HCT116 (cell line): ENCODE results near the gene TMEM61. TPM values are rescaled to one million over a fixed set of nuclear protein-coding genes. Genes with fewer than 3 reads are reported as not detected.

Source experiments
- ATAC-seq: fragments of 200-7000 bp; cut with Tn5 transposase; 2 replicates; pipeline ENCODE4 v1.9.1; 2020; ENCODE audit warnings: mild to moderate bottlenecking, moderate library complexity
- BruUV-seq: library from RNA; stranded (reverse); fragments of 400-500 nt; replicated peaks from 2 replicates; lab custom pipeline; 2021; lab: Mats Ljungman, UMichigan
- CTCF ChIA-PET: fragments of 300-600 bp; sonication (Branson Sonifier 250); formaldehyde crosslinking; loops from one replicate; lab custom pipeline; 2021; ENCODE audit warnings: antibody characterized with exemption; lab: Charles Lee
- POLR2A ChIA-PET: fragments of 300-600, 350-600 bp; sonication (Branson Sonifier 250); formaldehyde crosslinking; loops from one replicate; lab custom pipeline; 2021; ENCODE audit warnings: antibody characterized with exemption; lab: Charles Lee
- RAD21 ChIA-PET, 2 experiments: fragments of 300-600 bp; sonication (Branson Sonifier 250); formaldehyde crosslinking; loops; one replicate each; lab custom pipeline; 2023; ENCODE audit warnings: low total read pairs in 2 of 2; ENCODE audit not compliant: uncharacterized antibody in 2 of 2, unreplicated experiment in 2 of 2, low non-redundant PET in 1 of 2; lab: Charles Lee
- DNase-seq: peaks from one replicate; pipeline ENCODE4 v3.0.0-alpha.2; 2010; ENCODE audit warnings: low read depth, low spot score
- H2AFZ ChIP-seq: fragments of 200-600 bp; shearing (Covaris generic), sonication (generic); 2 replicates; pipeline ENCODE4 v1.6.1; 2017; ENCODE audit warnings: low read depth, mixed run types, mixed read lengths, antibody characterized with exemption, low read length; ENCODE audit not compliant: poor library complexity, severe bottlenecking
- H3K27ac ChIP-seq: 2 replicates; pipeline ENCODE4 v1.5.1; 2012; ENCODE audit warnings: low read depth, low read length
- H3K27me3 ChIP-seq: fragments of 200-600 bp; sonication (generic); 2 replicates; pipeline ENCODE4 v1.6.1; 2016; ENCODE audit warnings: mixed run types, low read length, mixed read lengths; ENCODE audit not compliant: insufficient read depth
- H3K36me3 ChIP-seq, 2 experiments: fragments of 200-500 bp in 1 of 2; fragments of 200-600 bp in 1 of 2; sonication (Bioruptor generic) in 1 of 2; sonication (generic) in 1 of 2; 2 replicates each; pipeline versions ENCODE4 v1.5.1 to v1.6.1; 2014 to 2016; ENCODE audit warnings: low read length in 2 of 2, inconsistent platforms in 1 of 2, mixed read lengths in 1 of 2, mixed run types in 1 of 2; ENCODE audit not compliant: insufficient read depth in 2 of 2, control insufficient read depth in 1 of 2
- H3K4me1 ChIP-seq, 2 experiments: fragments of 200-600 bp in 1 of 2; sonication (generic) in 1 of 2; 2 replicates each; pipeline versions ENCODE4 v1.5.1 to v1.6.1; 2012 to 2017; ENCODE audit warnings: low read length in 2 of 2, inconsistent platforms in 1 of 2, mild to moderate bottlenecking in 1 of 2, mixed read lengths in 1 of 2, mixed run types in 1 of 2, moderate library complexity in 1 of 2; ENCODE audit not compliant: insufficient read depth in 2 of 2, control insufficient read depth in 1 of 2
- H3K4me2 ChIP-seq: fragments of 200-600 bp; sonication (generic); 2 replicates; pipeline ENCODE4 v1.6.1; 2017; ENCODE audit warnings: mixed run types, low read length, mixed read lengths
- H3K4me3 ChIP-seq, 2 experiments: fragments of 200-600 bp in 1 of 2; sonication (generic) in 1 of 2; replicated peaks in 1 of 2; 2 replicates each; pipeline ENCODE4 v1.5.1; 2011 to 2016; ENCODE audit warnings: low read length in 2 of 2, control low read depth in 1 of 2, low read depth in 1 of 2, mild to moderate bottlenecking in 1 of 2, mixed read lengths in 1 of 2, mixed run types in 1 of 2
- H3K79me2 ChIP-seq: fragments of 200-600 bp; sonication (generic); 2 replicates; pipeline ENCODE4 v1.6.1; 2017; ENCODE audit warnings: mild to moderate bottlenecking, mixed run types, low read length, moderate library complexity, mixed read lengths; ENCODE audit not compliant: insufficient read depth
- H3K9ac ChIP-seq: fragments of 200-600 bp; sonication (generic); 2 replicates; pipeline ENCODE4 v1.6.1; 2016; ENCODE audit warnings: low read length, mixed read lengths
- H3K9me2 ChIP-seq: fragments of 200-600 bp; sonication (generic), shearing (Covaris generic); 2 replicates; pipeline ENCODE4 v1.6.1; 2017; ENCODE audit warnings: mixed run types, mild to moderate bottlenecking, moderate library complexity; ENCODE audit not compliant: insufficient read depth
- H3K9me3 ChIP-seq, 2 experiments: fragments of 200-500 bp in 1 of 2; fragments of 200-600 bp in 1 of 2; sonication (Bioruptor generic) in 1 of 2; sonication (generic) in 1 of 2; 2 replicates each; pipeline ENCODE4 v1.6.1; 2014 to 2017; ENCODE audit warnings: low read length in 2 of 2, mixed read lengths in 2 of 2, inconsistent platforms in 1 of 2, low read depth in 1 of 2, mild to moderate bottlenecking in 1 of 2, mixed run types in 1 of 2, moderate library complexity in 1 of 2; ENCODE audit not compliant: control insufficient read depth in 1 of 2, insufficient read depth in 1 of 2
- H4K20me1 ChIP-seq: fragments of 200-600 bp; sonication (generic), shearing (Covaris generic); 2 replicates; pipeline ENCODE4 v1.6.1; 2017; ENCODE audit warnings: mixed run types, mild to moderate bottlenecking, moderate library complexity; ENCODE audit not compliant: insufficient read depth
- ATF3 ChIP-seq: IDR thresholded peaks from 2 replicates; pipeline ENCODE4 v1.6.1; 2012
- CBX3 ChIP-seq: IDR thresholded peaks from 2 replicates; pipeline ENCODE4 v1.6.1; 2012; ENCODE audit warnings: low read depth
- EGR1 ChIP-seq: IDR thresholded peaks from 2 replicates; pipeline ENCODE4 v1.6.1; 2012; ENCODE audit warnings: low read depth
- ELF1 ChIP-seq: IDR thresholded peaks from 2 replicates; pipeline ENCODE4 v1.6.1; 2012; ENCODE audit warnings: low read depth, borderline replicate concordance
- EZH2 ChIP-seq: fragments of 200-600 bp; sonication (generic); IDR thresholded peaks from 2 replicates; pipeline ENCODE4 v1.6.1; 2017; ENCODE audit warnings: antibody characterized with exemption, mixed run types
- EZH2phosphoT487 ChIP-seq: fragments of 200-600 bp; IDR thresholded peaks from 2 replicates; pipeline ENCODE4 v1.6.1; 2018; ENCODE audit warnings: antibody characterized with exemption, borderline replicate concordance
- FOSL1 ChIP-seq: IDR thresholded peaks from 2 replicates; pipeline ENCODE4 v1.6.1; 2012; ENCODE audit warnings: low read depth
- MAX ChIP-seq: IDR thresholded peaks from 2 replicates; pipeline ENCODE4 v1.6.1; 2012
- POLR2A ChIP-seq: IDR thresholded peaks from 2 replicates; pipeline ENCODE4 v1.7.0; 2011; ENCODE audit warnings: borderline replicate concordance; ENCODE audit not compliant: insufficient read depth, insufficient read length; ENCODE audit errors: extremely low read depth
- POLR2AphosphoS5 ChIP-seq: IDR thresholded peaks from 2 replicates; pipeline ENCODE4 v1.6.1; 2011; ENCODE audit warnings: mild to moderate bottlenecking, low read depth, low read length, moderate library complexity
- RAD21 ChIP-seq: IDR thresholded peaks from 2 replicates; pipeline ENCODE4 v1.6.1; 2012; ENCODE audit warnings: low read depth, mild to moderate bottlenecking
- REST ChIP-seq: IDR thresholded peaks from 2 replicates; pipeline ENCODE4 v1.6.1; 2012; ENCODE audit warnings: low read depth
- SRF ChIP-seq: IDR thresholded peaks from 2 replicates; pipeline ENCODE4 v1.6.1; 2012; ENCODE audit warnings: low read depth
- YY1 ChIP-seq: IDR thresholded peaks from 2 replicates; pipeline ENCODE4 v1.6.1; 2011; ENCODE audit warnings: low read length, low read depth, moderate library complexity, mild to moderate bottlenecking; ENCODE audit not compliant: insufficient replicate concordance; ENCODE audit errors: extremely low read depth
- ZFX ChIP-seq: fragments of 450-650 bp; IDR thresholded peaks from 2 replicates; pipeline ENCODE4 v1.6.1; 2017
- ZNF274 ChIP-seq: fragments of 200-500 bp; sonication (Bioruptor generic); IDR thresholded peaks from 2 replicates; pipeline ENCODE4 v1.6.1; 2014; ENCODE audit warnings: mild to moderate bottlenecking, low read depth, low read length, inconsistent platforms
- intact Hi-C: fragments of 100-400 bp; cut with micrococcal nuclease; formaldehyde crosslinking; loops from 2 replicates; pipeline ENCODE4 v1.10.0; 2022
- total RNA-seq: library from RNA; stranded (reverse); gene quantifications from one replicate; pipeline ENCODE4 v1.2.1, GENCODE V29; 2021; ENCODE audit not compliant: unreplicated experiment
- TF ChIP-seq, protein P1 (sequence below), 3 experiments: fragments of 200-600 bp in 1 of 3; sonication (generic) in 1 of 3; IDR thresholded peaks in 2 of 3; conservative IDR thresholded peaks in 1 of 3; 2 replicates each; pipeline ENCODE4 v1.5.1; 2012 to 2017; ENCODE audit warnings: low read depth in 2 of 3, low read length in 2 of 3, antibody characterized with exemption in 1 of 3, borderline replicate concordance in 1 of 3, control low read depth in 1 of 3, mild to moderate bottlenecking in 1 of 3, mixed read lengths in 1 of 3, mixed run types in 1 of 3, moderate library complexity in 1 of 3; ENCODE audit not compliant: insufficient read depth in 1 of 3

The TMEM61 gene
- total RNA-seq, 1 experiment from 2014 or later, result 4.4 TPM

- intact Hi-C loops, result no loop called here
- no peaks in the 10 kb centered on the region for H3K9me3 ChIP-seq
- no peaks in the 10 kb centered on the region for H3K27me3 ChIP-seq
- no peak overlapping the region for H2AFZ ChIP-seq
- no peak for ATAC-seq
- CTCF ChIA-PET, result interaction anchor here (1.2 kb wide), 1 partner anchor 14 kb away, joined by 6 read pairs; no protein-coding TSS in a partner anchor
- H3K9me2 ChIP-seq, result no peaks in the 10 kb centered on the region
- no peak overlapping the region for H3K4me3 ChIP-seq
- RAD21 ChIA-PET, result interaction anchor here in 1 of 2 experiments (1.0 kb wide), 1 partner anchor 63 kb away, joined by 3 read pairs; no protein-coding TSS in a partner anchor
- peaks cover 0 to 6% of the 10 kb centered on the region in 2 experiments; a peak in 1 of 4 replicates for H3K4me1 ChIP-seq
- no peak for DNase-seq
- no peaks in the 10 kb centered on the region for H4K20me1 ChIP-seq
- POLR2A ChIA-PET, result no interaction called here
- TF ChIP-seq EGR1 (no peak), ELF1 (no peak), CBX3 (no peak), EZH2phosphoT487 (no peak), SRF (no peak), ZFX (no peak), POLR2AphosphoS5 (no peak), EZH2 (no peak), RAD21 (no peak), FOSL1 (no peak), YY1 (no peak), POLR2A (no peak), ATF3 (no peak), MAX (no peak), ZNF274 (no peak), REST (no peak)
- TF ChIP-seq, protein P1, sequence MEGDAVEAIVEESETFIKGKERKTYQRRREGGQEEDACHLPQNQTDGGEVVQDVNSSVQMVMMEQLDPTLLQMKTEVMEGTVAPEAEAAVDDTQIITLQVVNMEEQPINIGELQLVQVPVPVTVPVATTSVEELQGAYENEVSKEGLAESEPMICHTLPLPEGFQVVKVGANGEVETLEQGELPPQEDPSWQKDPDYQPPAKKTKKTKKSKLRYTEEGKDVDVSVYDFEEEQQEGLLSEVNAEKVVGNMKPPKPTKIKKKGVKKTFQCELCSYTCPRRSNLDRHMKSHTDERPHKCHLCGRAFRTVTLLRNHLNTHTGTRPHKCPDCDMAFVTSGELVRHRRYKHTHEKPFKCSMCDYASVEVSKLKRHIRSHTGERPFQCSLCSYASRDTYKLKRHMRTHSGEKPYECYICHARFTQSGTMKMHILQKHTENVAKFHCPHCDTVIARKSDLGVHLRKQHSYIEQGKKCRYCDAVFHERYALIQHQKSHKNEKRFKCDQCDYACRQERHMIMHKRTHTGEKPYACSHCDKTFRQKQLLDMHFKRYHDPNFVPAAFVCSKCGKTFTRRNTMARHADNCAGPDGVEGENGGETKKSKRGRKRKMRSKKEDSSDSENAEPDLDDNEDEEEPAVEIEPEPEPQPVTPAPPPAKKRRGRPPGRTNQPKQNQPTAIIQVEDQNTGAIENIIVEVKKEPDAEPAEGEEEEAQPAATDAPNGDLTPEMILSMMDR (IDR thresholded peaks at IDR 0.05 in 2 of 3, conservative IDR thresholded peaks at IDR 0.05 in 1 of 3; ENCODE audit: borderline replicate concordance in 1 of 3, insufficient read depth in 1 of 3, low read depth in 2 of 3, low read length in 2 of 3), result no peak
- no TSS peak for BruUV-seq
- H3K79me2 ChIP-seq, result no peaks in the 10 kb centered on the region
- peak overlapping the region; percentile 13; the same call in 1 of the 2 replicates for H3K4me2 ChIP-seq
- H3K36me3 ChIP-seq, result no peaks in the 10 kb centered on the region
- H3K27ac ChIP-seq, result no peak overlapping the region
- no peak overlapping the region for H3K9ac ChIP-seq
Measured at GRCh38 chr1:55007625-55008024, 27.2 kb downstream of the TMEM61 start.
